ENCODE results near the gene EPB42. TPM values are rescaled to one million over a fixed set of nuclear protein-coding genes. Genes with fewer than 3 reads are reported as not detected.

EPB42 gene
- total and polyA plus RNA-seq, 2 of the 4 experiments (the other 2 are of a cell fraction), result not detected

DNA sequence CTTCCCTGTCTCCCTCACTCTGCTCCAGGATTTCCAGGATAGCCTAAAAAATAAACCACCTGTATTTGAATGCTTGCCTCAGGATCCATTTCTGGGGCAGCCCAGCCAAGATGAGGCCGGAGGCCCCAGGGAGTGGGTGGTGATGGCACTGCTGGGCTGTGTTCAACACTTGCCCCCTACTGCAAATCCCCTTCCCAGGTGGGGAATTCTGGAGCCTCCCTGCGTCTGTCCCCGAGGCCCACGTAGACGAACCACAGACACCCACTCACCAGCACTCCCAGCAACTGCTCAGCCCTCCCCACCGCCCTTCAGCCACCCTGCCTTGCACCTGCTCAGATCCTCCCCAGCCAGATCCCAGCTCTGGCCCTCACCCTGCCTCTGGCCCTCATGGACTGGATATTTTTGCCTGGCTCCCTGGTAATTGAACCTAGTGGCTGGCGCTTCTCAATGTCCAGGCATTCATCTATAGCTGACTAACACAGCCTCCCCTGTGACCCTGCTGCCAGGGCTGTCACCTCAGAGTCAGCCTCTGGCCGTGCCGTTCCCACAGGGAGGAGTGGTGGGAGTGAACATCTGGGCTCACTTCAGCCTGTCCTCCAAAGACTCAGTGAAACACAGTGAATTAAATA is 17.1 kb upstream of the EPB42 start:
- Histone ChIP-seq H3K4me1 (ENCODE audit: control insufficient read depth, insufficient read depth, low read length) (no peaks in the 10 kb centered on the region), H3K4me2 (ENCODE audit: low read depth, low read length) (no peak overlapping the region), H3K18ac (ENCODE audit: low read depth, low read length) (no peak overlapping the region), H4K20me1 (ENCODE audit: insufficient read depth, low read length) (no peaks in the 10 kb centered on the region), H2BK5ac (ENCODE audit: low read depth, low read length, poor library complexity, severe bottlenecking) (no peak overlapping the region), H2AK9ac (replicated peaks; ENCODE audit: low read depth, low read length, poor library complexity) (no peak overlapping the region), H3K27ac (ENCODE audit: insufficient read depth, low read length) (no peak overlapping the region), H3K14ac (replicated peaks; ENCODE audit: low read depth, low read length) (no peak overlapping the region), H3K4me3 (ENCODE audit: insufficient read depth, low read depth, low read length) (no peak overlapping the region), H3K23ac (ENCODE audit: low read depth, low read length) (no peak overlapping the region), H3K9me3 (ENCODE audit: control insufficient read depth, insufficient read depth, low read length) (no peaks in the 10 kb centered on the region), H3K27me3 (ENCODE audit: control insufficient read depth, insufficient read depth, low read length) (peaks cover 72% of the 10 kb centered on the region), H2BK20ac (ENCODE audit: low read depth, low read length) (no peak overlapping the region), H2AFZ (replicated peaks; ENCODE audit: low read length, poor library complexity) (no peak overlapping the region), H3K4ac (ENCODE audit: low read depth, low read length) (no peak overlapping the region), H3K56ac (ENCODE audit: extremely low read depth, insufficient read depth, low read length) (no peak overlapping the region), H2AK5ac (ENCODE audit: low read depth, low read length) (no peak overlapping the region), H2BK15ac (ENCODE audit: low read depth, low read length) (no peak overlapping the region), H4K8ac (ENCODE audit: low read depth in 2 of 2, low read length in 2 of 2) (no peak overlapping the region), H2BK120ac (ENCODE audit: low read depth, low read length) (no peak overlapping the region), H3K79me1 (ENCODE audit: low read depth in 1 of 2, low read length in 2 of 2) (no peaks in the 10 kb centered on the region), H4K5ac (ENCODE audit: low read depth, low read length) (no peak overlapping the region), H3K9ac (ENCODE audit: low read depth, low read length) (no peak overlapping the region), H4K91ac (ENCODE audit: insufficient read depth, low read depth, low read length) (no peak overlapping the region), H3K9me1 (ENCODE audit: insufficient read depth, low read length) (no peaks in the 10 kb centered on the region; the same call in 1 of the 2 replicates), H3K36me3 (ENCODE audit: control insufficient read depth, insufficient read depth, low read length) (no peaks in the 10 kb centered on the region)
- ATAC-seq (ENCODE audit: low read depth) (no peak), DNase-seq (no peak)
- intact Hi-C loops (cut with micrococcal nuclease) (no loop called here), in situ Hi-C loops (cut with MboI; ENCODE audit: low sequenced_read_pairs) (no loop called here), dilution Hi-C loops (cut with HindIII; ENCODE audit: low sequenced_read_pairs, unreplicated experiment) (no loop called here)
- 46% methylated on average over 4 of the region's 9 CpGs; no CpG with 5 or more reads in 1 of the 2 experiments for WGBS, 2 experiments (ENCODE audit: extremely low coverage in 2 of 2, insufficient read length in 1 of 2)
- CTCF ChIA-PET, result no interaction called here
- BruUV-seq (replicated peaks), result no TSS peak
- TF ChIP-seq RFX5 (IDR thresholded peaks at IDR 0.05; ENCODE audit: low read depth, low read length), result no peak
- no peak for TF ChIP-seq CEBPB (IDR thresholded peaks at IDR 0.05; ENCODE audit: low read depth, low read length)
- no peak for TF ChIP-seq POLR2A (IDR thresholded peaks at IDR 0.05; ENCODE audit: low read depth, low read length)
- no peak for TF ChIP-seq MAZ (IDR thresholded peaks at IDR 0.05; ENCODE audit: borderline replicate concordance, low read depth, low read length)
- TF ChIP-seq RAD21 (IDR thresholded peaks at IDR 0.05; ENCODE audit: low read length), result no peak
- TF ChIP-seq RCOR1 (IDR thresholded peaks at IDR 0.05; ENCODE audit: insufficient replicate concordance, low read length), result no peak
- TF ChIP-seq MXI1 (IDR thresholded peaks at IDR 0.05; ENCODE audit: borderline replicate concordance, low read depth, low read length), result no peak
- TF ChIP-seq FOS (IDR thresholded peaks at IDR 0.05; ENCODE audit: low read depth, low read length), result no peak
- TF ChIP-seq CHD1 (IDR thresholded peaks at IDR 0.05; ENCODE audit: low read depth, low read length), result no peak
- no peak for TF ChIP-seq SMC3 (IDR thresholded peaks at IDR 0.05; ENCODE audit: low read depth, low read length)
- POLR2A ChIA-PET (ENCODE audit: unreplicated experiment), result no interaction called here

Data from IMR-90 (cell line).